ENCODE data around the gene MAVS.
"Not testable (repeated sequence)": the region's sequence is repeated elsewhere in the genome, so short reads cannot be mapped to it uniquely, and the experiment has no call there.

Gene MAVS

GRCh38 chr20:3843490-3843889, 3.1 kb upstream of the MAVS start:
- Histone ChIP-seq H3K27me3 (ENCODE audit: insufficient read depth, low read length, poor library complexity) (no peaks in the 10 kb centered on the region), H3K4me2 (ENCODE audit: insufficient read depth, low read length) (no peak overlapping the region), H4K20me1 (ENCODE audit: insufficient read depth, low read length) (peaks cover 9% of the 10 kb centered on the region), H3K79me2 (ENCODE audit: insufficient read depth, low read length) (peaks cover 24% of the 10 kb centered on the region), H2AFZ (ENCODE audit: low read depth, low read length) (no peak overlapping the region), H3K9me3 (ENCODE audit: insufficient read depth, low read length, severe bottlenecking) (no peaks in the 10 kb centered on the region), H3K36me3 (ENCODE audit: insufficient read depth, low read length) (peaks cover 10% of the 10 kb centered on the region; the same call in 1 of the 2 replicates), H3K4me3 (ENCODE audit: low read depth in 1 of 2, low read length in 2 of 2) (no peak overlapping the region), H3K27ac (ENCODE audit: low read length) (no peak overlapping the region), H3K4me1 (ENCODE audit: insufficient read depth, low read length) (peaks cover 44% of the 10 kb centered on the region), H3K9ac (ENCODE audit: low read depth, low read length) (no peak overlapping the region)
- no peak for TF ChIP-seq EZH2 (IDR thresholded peaks at IDR 0.05; ENCODE audit: borderline replicate concordance, low read depth, low read length, severe bottlenecking)
- TF ChIP-seq, protein P1, sequence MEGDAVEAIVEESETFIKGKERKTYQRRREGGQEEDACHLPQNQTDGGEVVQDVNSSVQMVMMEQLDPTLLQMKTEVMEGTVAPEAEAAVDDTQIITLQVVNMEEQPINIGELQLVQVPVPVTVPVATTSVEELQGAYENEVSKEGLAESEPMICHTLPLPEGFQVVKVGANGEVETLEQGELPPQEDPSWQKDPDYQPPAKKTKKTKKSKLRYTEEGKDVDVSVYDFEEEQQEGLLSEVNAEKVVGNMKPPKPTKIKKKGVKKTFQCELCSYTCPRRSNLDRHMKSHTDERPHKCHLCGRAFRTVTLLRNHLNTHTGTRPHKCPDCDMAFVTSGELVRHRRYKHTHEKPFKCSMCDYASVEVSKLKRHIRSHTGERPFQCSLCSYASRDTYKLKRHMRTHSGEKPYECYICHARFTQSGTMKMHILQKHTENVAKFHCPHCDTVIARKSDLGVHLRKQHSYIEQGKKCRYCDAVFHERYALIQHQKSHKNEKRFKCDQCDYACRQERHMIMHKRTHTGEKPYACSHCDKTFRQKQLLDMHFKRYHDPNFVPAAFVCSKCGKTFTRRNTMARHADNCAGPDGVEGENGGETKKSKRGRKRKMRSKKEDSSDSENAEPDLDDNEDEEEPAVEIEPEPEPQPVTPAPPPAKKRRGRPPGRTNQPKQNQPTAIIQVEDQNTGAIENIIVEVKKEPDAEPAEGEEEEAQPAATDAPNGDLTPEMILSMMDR (IDR thresholded peaks at IDR 0.05; ENCODE audit: borderline replicate concordance, extremely low read depth, low read length, poor library complexity, severe bottlenecking): no peak
- DNase-seq (no peak), ATAC-seq (ENCODE audit: insufficient read depth, low read depth) (no peak)

DNA sequence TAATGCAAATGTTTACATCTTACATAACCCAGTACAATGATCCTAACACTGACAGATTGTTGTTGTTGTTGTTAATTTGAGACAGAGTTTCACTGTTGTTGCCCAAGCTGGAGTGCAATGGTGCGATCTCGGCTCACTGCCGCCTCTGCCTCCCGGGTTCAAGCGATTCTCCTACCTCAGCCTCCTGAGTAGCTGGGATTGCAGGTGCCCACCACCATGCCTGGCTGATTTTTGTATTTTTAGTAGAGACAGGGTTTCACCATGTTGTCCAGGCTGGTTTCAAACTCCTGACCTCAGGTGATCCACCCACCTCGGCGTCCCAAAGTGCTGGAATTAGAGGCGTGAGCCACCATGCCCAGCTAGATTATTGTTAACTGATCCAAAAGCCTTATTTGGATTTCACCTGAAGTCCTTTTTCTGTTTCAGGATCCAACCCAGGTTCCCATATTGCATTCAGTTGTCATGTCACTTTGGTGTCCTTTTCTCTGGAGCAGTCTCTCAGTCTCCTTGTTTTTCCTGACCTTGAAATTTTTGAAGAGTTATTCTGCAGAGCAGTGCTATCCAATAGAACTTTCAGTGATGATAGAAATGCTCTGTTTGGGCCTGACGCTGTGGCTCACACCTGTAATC, 2.5 kb upstream of the MAVS start:
- H3K27ac ChIP-seq (ENCODE audit: low read length); H3K4me2 ChIP-seq (ENCODE audit: insufficient read depth, low read length); H3K9me3 ChIP-seq (ENCODE audit: insufficient read depth, low read length, severe bottlenecking); H2AFZ ChIP-seq (ENCODE audit: low read depth, low read length); H3K4me3 ChIP-seq (ENCODE audit: low read depth in 1 of 2, low read length in 2 of 2); DNase-seq; H3K9ac ChIP-seq (ENCODE audit: low read depth, low read length); H3K27me3 ChIP-seq (ENCODE audit: insufficient read depth, low read length, poor library complexity); ATAC-seq (ENCODE audit: insufficient read depth, low read depth): not testable (repeated sequence)
- Histone ChIP-seq H4K20me1 (ENCODE audit: insufficient read depth, low read length) (peaks cover 11% of the 10 kb centered on the region), H3K36me3 (ENCODE audit: insufficient read depth, low read length) (peaks cover 12% of the 10 kb centered on the region; the same call in 1 of the 2 replicates), H3K4me1 (ENCODE audit: insufficient read depth, low read length) (peaks cover 44% of the 10 kb centered on the region), H3K79me2 (ENCODE audit: insufficient read depth, low read length) (peaks cover 30% of the 10 kb centered on the region)

- Histone ChIP-seq H3K9me3 (ENCODE audit: insufficient read depth, low read length, severe bottlenecking) (no peaks in the 10 kb centered on the region), H2AFZ (ENCODE audit: low read depth, low read length) (peak overlapping the region; percentile 92), H3K4me3 (ENCODE audit: low read depth in 1 of 2, low read length in 2 of 2) (peak overlapping the region; percentile 74 to 90), H3K9ac (ENCODE audit: low read depth, low read length) (peak overlapping the region; percentile 98), H3K4me1 (ENCODE audit: insufficient read depth, low read length) (peaks cover 30% of the 10 kb centered on the region), H3K27ac (ENCODE audit: low read length) (peak overlapping the region; percentile 78), H4K20me1 (ENCODE audit: insufficient read depth, low read length) (peaks cover 11% of the 10 kb centered on the region), H3K36me3 (ENCODE audit: insufficient read depth, low read length) (peaks cover 12% of the 10 kb centered on the region; the same call in 1 of the 2 replicates), H3K79me2 (ENCODE audit: insufficient read depth, low read length) (peaks cover 44% of the 10 kb centered on the region), H3K27me3 (ENCODE audit: insufficient read depth, low read length, poor library complexity) (no peaks in the 10 kb centered on the region), H3K4me2 (ENCODE audit: insufficient read depth, low read length) (peak overlapping the region; percentile 99)
- DNase-seq (no peak), ATAC-seq (ENCODE audit: insufficient read depth, low read depth) (no peak)
- TF ChIP-seq EZH2 (IDR thresholded peaks at IDR 0.05; ENCODE audit: borderline replicate concordance, low read depth, low read length, severe bottlenecking): no peak
Measured at GRCh38 chr20:3846378-3846739, 275 bp upstream of the MAVS start.

DNA sequence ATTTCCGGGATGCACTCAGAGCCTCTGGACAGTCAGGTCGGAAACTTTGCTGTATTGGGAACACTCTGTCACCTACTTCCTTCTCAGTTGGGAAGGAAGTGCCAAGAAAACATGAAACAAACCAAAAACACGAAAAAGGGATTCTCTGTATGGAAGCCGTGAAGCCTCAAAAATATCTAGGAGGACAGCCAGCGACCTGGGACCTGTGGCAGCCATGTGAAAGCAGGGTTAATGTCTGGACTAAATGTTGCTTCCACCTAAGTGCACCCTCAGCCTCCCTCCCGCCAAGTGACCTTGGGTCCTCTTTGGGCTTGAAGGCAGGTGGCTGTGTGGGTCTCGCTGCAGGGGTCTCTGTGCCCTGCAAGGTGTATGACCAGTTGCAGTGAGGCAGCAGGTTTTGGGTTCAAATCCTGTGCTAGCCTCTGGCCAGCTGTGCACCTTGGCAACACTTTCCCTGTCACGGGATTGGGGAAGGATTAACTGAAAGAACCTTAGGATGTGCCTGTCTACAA, 851 bp downstream of the MAVS start:
- Histone ChIP-seq H2AFZ (ENCODE audit: low read depth, low read length) (peak overlapping the region; percentile 92), H3K4me3 (ENCODE audit: low read depth in 1 of 2, low read length in 2 of 2) (peak overlapping the region; percentile 74 to 90), H3K27ac (ENCODE audit: low read length) (peak overlapping the region; percentile 78), H3K9me3 (ENCODE audit: insufficient read depth, low read length, severe bottlenecking) (no peaks in the 10 kb centered on the region), H3K4me2 (ENCODE audit: insufficient read depth, low read length) (peak overlapping the region; percentile 99), H3K79me2 (ENCODE audit: insufficient read depth, low read length) (peaks cover 53% of the 10 kb centered on the region), H3K27me3 (ENCODE audit: insufficient read depth, low read length, poor library complexity) (no peaks in the 10 kb centered on the region), H3K9ac (ENCODE audit: low read depth, low read length) (peak overlapping the region; percentile 98), H3K4me1 (ENCODE audit: insufficient read depth, low read length) (peaks cover 30% of the 10 kb centered on the region), H3K36me3 (ENCODE audit: insufficient read depth, low read length) (peaks cover 12% of the 10 kb centered on the region; the same call in 1 of the 2 replicates), H4K20me1 (ENCODE audit: insufficient read depth, low read length) (peaks cover 11% of the 10 kb centered on the region)
- TF ChIP-seq, protein P1 (IDR thresholded peaks at IDR 0.05; ENCODE audit: borderline replicate concordance, extremely low read depth, low read length, poor library complexity, severe bottlenecking): no peak
- TF ChIP-seq EZH2 (IDR thresholded peaks at IDR 0.05; ENCODE audit: borderline replicate concordance, low read depth, low read length, severe bottlenecking): no peak
- no peak for DNase-seq
- ATAC-seq (ENCODE audit: insufficient read depth, low read depth): no peak

Measured in DND-41 (cell line).